GM12874 (cell line): ENCODE measurements around the gene TOR2A.

Source experiments
- CTCF ChIP-seq: IDR thresholded peaks from 2 replicates; pipeline ENCODE4 v1.5.1; 2011; ENCODE audit warnings: low read depth, mild to moderate bottlenecking, control low read depth, low read length, moderate library complexity; ENCODE audit not compliant: insufficient read depth

TOR2A gene

GRCh38 chr9:127729522-127730256, 5.4 kb downstream of the TOR2A start:
- no peak for TF ChIP-seq CTCF

DNA sequence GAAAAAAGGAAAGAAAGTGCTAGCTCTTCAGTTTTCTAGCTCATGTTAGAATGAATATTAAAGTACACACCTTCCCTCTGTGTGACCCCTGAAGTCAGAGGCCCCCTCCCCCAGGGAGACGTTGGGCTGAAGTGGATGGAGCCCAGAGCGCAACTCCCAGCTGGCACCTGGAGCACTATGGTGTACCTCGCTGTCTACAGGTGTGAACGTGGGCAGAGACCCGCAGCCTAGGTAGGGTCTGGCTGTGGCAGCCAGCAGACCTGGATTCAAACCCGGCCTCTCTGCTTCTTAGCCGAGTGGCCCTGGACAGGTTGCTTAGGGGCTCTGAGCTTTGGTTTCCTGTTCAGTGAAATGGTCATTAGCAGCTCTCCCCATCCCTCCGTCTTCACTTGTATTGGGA, 6.3 kb downstream of the TOR2A start:
- no peak for TF ChIP-seq CTCF

GRCh38 chr9:127726871-127727270, 8.2 kb downstream of the TOR2A start:
- no peak for TF ChIP-seq CTCF

GRCh38 chr9:127724012-127724411, 11.1 kb downstream of the TOR2A start:
- no peak for TF ChIP-seq CTCF

- TF ChIP-seq CTCF, result no peak
Measured at GRCh38 chr9:127723444-127723843, 11.7 kb downstream of the TOR2A start.

DNA sequence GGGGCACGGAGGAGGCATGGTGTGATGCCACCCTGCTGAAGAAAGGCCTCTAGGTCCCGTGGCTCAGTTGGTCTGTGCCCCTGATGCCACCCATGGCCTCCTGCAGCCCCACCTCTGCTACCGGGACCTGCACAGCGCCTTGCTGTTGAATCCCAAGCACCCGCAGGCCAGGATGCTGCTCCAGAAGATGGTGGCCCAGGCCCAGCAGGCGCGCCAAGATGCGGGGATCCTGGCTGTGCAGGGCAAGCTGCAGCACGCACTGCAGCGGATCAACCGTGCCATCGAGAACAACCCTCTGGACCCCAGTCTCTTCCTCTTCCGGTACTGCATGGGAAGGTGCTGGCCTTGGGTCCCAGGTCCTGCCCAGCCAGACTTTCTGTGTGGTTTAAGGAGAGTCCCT, 12.1 kb downstream of the TOR2A start:
- no peak for TF ChIP-seq CTCF

DNA sequence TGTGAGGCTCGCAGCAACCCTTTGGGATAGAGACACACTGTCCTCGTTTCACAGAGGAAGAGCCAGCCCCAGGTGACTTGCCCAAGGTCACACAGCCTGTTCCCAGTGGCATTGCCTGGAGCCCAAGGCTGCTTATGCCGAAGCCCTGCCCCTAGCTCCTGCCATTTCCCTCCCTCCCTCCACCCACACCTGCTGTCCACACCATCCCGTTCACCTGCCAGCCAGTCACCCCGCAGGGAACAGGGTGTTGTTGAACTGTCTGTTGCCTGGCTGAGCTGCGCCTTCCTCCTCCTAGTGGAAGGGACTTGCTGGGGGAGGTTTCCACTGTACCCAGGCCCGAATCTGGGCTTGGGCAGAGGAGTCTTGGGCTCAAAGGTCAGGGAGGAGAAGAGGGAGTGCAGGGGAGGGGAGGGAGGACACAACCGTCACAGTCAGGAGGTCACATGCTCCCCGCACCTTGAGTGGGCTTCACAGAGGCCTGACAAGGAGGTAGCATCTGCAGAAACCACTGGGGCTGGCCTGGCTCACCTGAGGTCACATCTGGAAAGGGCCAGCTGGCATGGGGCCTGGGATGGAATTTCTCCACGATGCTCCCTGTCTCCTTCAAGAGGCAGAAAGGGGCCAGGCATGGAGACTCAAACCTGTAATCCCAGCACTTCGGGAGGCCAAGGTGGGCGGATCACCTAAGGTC, 12.9 kb downstream of the TOR2A start:
- no peak for TF ChIP-seq CTCF
